Measurements from ENCODE around the gene NEO1. TPM values are rescaled to one million over a fixed set of nuclear protein-coding genes. Genes with fewer than 3 reads are reported as not detected.

The NEO1 gene
- total RNA-seq, 1 experiment from 2014 or later, result 41.8 TPM

GRCh38 chr15:73227433-73228056, 175.3 kb downstream of the NEO1 start:
- Histone ChIP-seq H4K8ac (replicated peaks; ENCODE audit: insufficient read length, low read depth, low read length) (no peak overlapping the region), H2BK5ac (ENCODE audit: insufficient read length, low read length) (no peak overlapping the region), H3K23ac (ENCODE audit: insufficient read length, low read depth, low read length) (no peak overlapping the region), H3K4ac (ENCODE audit: low read depth, low read length) (no peak overlapping the region), H2BK12ac (ENCODE audit: insufficient read length, low read depth, low read length) (no peak overlapping the region), H3K4me1 (ENCODE audit: insufficient read depth, low read length) (no peaks in the 10 kb centered on the region; the same call in 1 of the 2 replicates), H3K9me3 (ENCODE audit: control insufficient read depth, low read depth, low read length) (no peaks in the 10 kb centered on the region), H3K27me3 (ENCODE audit: insufficient read depth, low read length) (no peaks in the 10 kb centered on the region), H2AK5ac (ENCODE audit: insufficient read length, low read length) (no peak overlapping the region), H2BK120ac (ENCODE audit: low read depth, low read length, poor library complexity, severe bottlenecking) (no peak overlapping the region), H3T11ph (ENCODE audit: low read length) (no peak overlapping the region), H4K5ac (ENCODE audit: insufficient read length, low read depth, low read length) (no peak overlapping the region), H3K79me2 (ENCODE audit: insufficient read depth, low read length) (no peaks in the 10 kb centered on the region), H4K20me1 (ENCODE audit: control insufficient read depth, insufficient read depth, insufficient read length) (no peaks in the 10 kb centered on the region), H3K9ac (ENCODE audit: extremely low read depth, insufficient read length, low read length) (no peak overlapping the region), H2BK20ac (ENCODE audit: low read depth, low read length, poor library complexity, severe bottlenecking) (no peak overlapping the region), H3K14ac (ENCODE audit: insufficient read depth, low read length) (no peak overlapping the region), H2AFZ (ENCODE audit: low read length) (no peak overlapping the region), H2BK15ac (ENCODE audit: low read depth, low read length) (no peak overlapping the region), H3K56ac (ENCODE audit: insufficient read length, low read depth, low read length) (no peak overlapping the region), H4K91ac (ENCODE audit: insufficient read length, low read depth, low read length) (no peak overlapping the region), H3K23me2 (ENCODE audit: insufficient read length, low read depth, low read length, poor library complexity, severe bottlenecking) (no peaks in the 10 kb centered on the region), H3K27ac (ENCODE audit: insufficient read length, low read depth, low read length) (no peak overlapping the region), H3K18ac (ENCODE audit: insufficient read length, low read depth, low read length) (no peak overlapping the region), H3K4me2 (ENCODE audit: insufficient read depth, insufficient read length, low read length) (no peak overlapping the region), H3K79me1 (ENCODE audit: insufficient read depth, low read depth, low read length, poor library complexity, severe bottlenecking) (no peaks in the 10 kb centered on the region)
- peaks cover 32 to 33% of the 10 kb centered on the region in 2 experiments for H3K4me1 Mint-ChIP-seq
- no peak for DNase-seq
- H3K9me3 Mint-ChIP-seq, result peaks cover 15 to 18% of the 10 kb centered on the region in 2 experiments
- H3K4me3 Mint-ChIP-seq, result no peak overlapping the region
- no peak for TF ChIP-seq CTCF (conservative IDR thresholded peaks at IDR 0.05)
- H3K27ac Mint-ChIP-seq, result peak overlapping the region in 2 of 3 experiments; percentile 86; a peak in 4 of 7 replicates
- no peaks in the 10 kb centered on the region for H3K27me3 Mint-ChIP-seq (ENCODE audit: low read depth)
- no CpG with 5 or more reads among the region's 6 CpGs for WGBS (ENCODE audit: extremely low coverage, insufficient read length, low lambda C conversion rate)
- H3K36me3 Mint-ChIP-seq (ENCODE audit: insufficient read depth in 1 of 3, low read depth in 3 of 3), result peaks cover 19 to 38% (median 26%) of the 10 kb centered on the region in 3 experiments

Measured in H9 (cell line).